HG02943 (cell line): ENCODE results near the gene SZT2.

ENCODE experiments used
- ATAC-seq: cut with Tn5 transposase; IDR thresholded peaks from one replicate; pipeline ENCODE4 v1.9.1; 2021; ENCODE audit warnings: mild to moderate bottlenecking, low read depth, moderate library complexity; ENCODE audit not compliant: unreplicated experiment

SZT2 gene

GRCh38 chr1:43389326-43390313 is at the start of gene SZT2, which contains the start of gene MED8:
Gene SZT2 (plus strand): TSS chr1:43389899. CDS start chr1:43389969, 70 bp downstream.
Gene MED8 (minus strand): TSS chr1:43389800. CDS start chr1:43389764, 36 bp downstream.
- peak; percentile 85 for ATAC-seq

DNA sequence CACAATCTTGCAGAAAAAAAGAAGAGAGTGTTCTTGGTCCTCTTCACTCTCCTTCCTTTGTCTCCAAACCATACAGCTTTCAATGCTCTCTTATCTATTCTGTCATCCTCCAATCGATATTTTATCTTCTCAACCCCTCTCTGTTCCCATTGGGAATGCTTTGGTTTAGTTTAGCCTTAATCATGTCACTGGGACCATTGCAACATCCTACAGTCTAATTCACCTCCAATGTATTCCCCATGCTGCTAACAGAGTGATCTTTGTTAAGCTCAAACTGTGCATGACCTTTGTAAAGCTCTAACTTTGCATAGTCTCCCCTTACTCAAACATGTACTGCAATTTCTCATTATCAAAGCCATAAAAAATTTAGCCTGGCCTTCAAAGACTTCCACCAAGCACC is 49.1 kb upstream of the SZT2 start:
- no peak for ATAC-seq

GRCh38 chr1:43344267-43344850 is 45.3 kb upstream of the SZT2 start:
- no peak for ATAC-seq

GRCh38 chr1:43345120-43345519 is 44.6 kb upstream of the SZT2 start:
- ATAC-seq = no peak

DNA sequence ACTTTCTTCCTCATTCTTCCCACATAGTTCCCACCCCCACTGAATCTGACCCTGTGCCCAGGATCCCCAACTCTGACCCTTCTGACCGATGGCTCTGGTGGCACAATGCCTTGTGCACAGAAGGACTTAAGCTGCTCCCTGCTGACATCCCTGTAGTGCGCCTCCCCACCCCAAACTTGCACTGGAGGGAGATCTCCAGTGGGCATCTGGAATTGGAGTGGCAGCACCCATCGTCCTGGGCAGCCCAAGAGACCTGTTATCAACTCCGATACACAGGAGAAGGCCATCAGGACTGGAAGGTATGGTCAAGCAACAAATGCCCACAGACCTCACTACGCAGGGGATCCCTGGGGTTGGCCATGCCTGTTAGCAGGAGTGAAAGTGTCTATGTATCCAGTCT is 43.1 kb upstream of the SZT2 start:
- no peak for ATAC-seq

- ATAC-seq = no peak
Observed at GRCh38 chr1:43348343-43348808, 41.3 kb upstream of the SZT2 start.

GRCh38 chr1:43348809-43349593 is 40.7 kb upstream of the SZT2 start:
- no peak for ATAC-seq

GRCh38 chr1:43349594-43350306 is 39.9 kb upstream of the SZT2 start:
- ATAC-seq = no peak

DNA sequence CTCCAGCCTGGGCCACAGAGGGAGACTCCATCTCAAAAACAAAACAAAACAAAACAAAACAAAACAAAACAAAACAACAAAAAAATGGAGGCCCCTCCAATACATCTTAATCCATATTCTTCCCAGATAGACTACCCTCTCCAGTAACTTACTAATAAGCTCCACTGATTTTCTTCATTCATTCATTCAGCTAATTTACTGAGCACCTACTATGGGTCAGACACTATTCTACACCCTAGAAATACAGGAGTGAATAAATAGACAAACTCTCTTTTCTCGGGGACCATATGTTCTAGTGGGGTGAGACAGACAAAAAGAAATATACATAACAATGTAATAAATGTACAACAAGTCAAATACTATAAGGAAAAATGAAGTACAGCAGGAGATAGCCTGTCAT is 38.7 kb upstream of the SZT2 start:
- no peak for ATAC-seq

GRCh38 chr1:43351421-43352350 is 38.0 kb upstream of the SZT2 start:
- ATAC-seq = no peak

DNA sequence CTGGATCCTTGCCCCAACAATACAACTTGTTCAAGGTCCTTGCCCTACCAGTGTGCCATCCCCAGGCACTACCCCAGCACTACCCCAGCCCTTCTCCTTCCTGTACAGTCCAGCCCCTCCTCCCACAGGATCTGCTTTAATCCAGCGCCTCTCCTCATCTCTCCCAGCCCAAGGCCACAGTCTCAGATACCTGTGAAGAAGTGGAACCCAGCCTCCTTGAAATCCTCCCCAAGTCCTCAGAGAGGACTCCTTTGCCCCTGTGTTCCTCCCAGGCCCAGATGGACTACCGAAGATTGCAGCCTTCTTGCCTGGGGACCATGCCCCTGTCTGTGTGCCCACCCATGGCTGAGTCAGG is 37.4 kb upstream of the SZT2 start:
- ATAC-seq = no peak

DNA sequence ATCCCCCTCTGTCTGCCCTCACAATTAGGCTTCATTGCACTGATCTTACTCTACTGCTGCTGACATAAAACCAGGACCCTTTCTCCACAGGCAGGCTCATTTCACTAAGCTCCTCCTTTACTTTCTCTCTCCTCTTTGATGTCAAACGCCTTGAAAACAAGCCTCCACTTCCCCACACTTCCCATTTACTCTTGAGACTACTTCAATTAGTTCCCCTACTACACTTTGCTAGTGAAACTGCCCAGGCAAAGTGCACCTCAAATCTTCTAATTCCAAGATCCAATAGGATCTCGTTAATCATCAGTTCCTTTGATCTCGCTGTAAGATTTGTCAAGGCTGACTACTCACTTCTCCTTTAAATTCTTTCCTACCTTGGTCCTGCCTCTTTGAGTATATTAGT is 36.8 kb upstream of the SZT2 start:
- no peak for ATAC-seq

DNA sequence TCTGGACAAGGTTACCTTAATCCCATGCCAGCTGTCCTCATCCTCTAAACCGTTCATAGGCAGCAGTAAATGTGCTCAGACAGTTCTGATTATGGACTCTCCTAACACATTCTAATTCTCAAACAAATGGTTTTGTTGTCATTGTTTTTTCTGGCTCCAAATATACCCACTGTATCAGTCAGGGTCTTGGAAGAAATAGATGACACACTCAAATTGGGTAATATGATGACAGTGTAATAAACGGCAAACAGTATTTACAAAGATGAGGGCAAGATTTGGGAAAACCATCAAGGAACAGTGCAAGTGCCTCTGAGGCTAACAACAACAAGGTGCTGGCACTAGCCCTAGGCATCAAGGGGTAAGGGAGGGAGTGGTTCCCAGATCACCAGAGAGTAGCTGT is 35.2 kb upstream of the SZT2 start:
- no peak for ATAC-seq

DNA sequence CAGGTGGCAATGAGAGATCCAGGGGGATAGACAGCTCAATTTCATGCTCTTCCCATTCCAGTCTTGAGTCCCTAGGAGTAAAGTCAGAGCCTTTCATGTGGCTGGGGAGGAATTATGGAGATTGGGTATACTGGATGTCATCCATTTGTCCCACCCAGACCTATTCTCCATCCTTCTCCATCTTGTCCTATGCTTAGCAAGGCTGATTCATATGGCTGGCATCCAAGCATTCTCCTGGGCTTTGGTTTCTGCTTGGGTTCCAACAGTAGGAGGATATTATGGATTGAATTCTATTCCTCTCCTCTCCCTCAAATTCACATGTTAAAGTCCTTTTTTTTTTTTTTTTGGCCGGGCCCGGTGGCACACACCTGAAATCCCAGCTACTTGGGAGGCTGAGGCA is 34.8 kb upstream of the SZT2 start:
- no peak for ATAC-seq

DNA sequence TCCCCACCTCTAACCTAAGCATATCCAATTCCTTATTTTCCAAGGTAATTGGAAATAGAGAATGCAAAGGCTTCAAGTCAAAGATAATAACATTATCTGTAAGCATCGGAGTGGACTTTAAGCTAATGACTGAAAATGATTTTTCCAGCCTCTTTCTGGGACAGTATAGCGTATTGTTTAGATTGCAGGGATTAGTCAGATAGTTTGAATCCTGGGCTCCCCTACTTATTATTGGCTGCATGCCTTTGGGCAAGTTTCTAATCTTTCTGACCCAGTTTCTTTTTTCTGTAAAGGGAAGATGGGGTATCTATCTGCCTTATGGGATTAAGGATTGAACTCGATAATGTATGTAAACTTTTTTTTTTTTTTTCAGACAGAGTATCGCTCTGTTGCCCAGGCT is 32.4 kb upstream of the SZT2 start:
- ATAC-seq = no peak

DNA sequence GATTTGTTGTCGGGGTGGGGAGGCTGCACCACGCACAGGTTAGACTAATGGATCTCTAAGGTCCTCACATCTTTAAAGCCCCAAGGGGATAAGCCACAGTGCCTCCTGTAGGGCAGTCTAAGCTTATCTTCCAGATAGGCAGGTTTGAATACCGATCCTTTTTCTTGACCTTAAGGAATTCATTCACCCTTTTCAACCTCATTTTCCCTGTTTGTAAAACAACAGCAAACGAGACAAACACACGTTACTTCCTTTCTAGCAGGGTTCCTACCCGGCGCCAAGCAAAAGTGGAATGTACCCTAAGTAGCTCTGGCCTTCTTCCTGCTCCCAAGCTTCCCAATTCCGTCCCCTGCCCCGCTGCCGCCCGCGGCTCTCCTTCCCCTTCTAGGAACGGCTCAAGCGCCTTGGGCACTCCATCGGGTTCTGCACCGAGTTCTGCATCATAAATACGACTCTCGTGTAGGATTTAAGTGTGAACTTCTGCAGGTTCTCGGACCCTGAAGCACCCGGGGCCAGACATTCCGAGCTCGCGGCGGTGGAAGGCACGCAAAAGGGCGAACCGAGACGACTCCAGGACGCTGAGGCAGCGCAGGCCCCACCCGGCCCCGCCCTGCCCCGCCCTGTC is 31.5 kb upstream of the SZT2 start:
- ATAC-seq = peak; percentile 22

DNA sequence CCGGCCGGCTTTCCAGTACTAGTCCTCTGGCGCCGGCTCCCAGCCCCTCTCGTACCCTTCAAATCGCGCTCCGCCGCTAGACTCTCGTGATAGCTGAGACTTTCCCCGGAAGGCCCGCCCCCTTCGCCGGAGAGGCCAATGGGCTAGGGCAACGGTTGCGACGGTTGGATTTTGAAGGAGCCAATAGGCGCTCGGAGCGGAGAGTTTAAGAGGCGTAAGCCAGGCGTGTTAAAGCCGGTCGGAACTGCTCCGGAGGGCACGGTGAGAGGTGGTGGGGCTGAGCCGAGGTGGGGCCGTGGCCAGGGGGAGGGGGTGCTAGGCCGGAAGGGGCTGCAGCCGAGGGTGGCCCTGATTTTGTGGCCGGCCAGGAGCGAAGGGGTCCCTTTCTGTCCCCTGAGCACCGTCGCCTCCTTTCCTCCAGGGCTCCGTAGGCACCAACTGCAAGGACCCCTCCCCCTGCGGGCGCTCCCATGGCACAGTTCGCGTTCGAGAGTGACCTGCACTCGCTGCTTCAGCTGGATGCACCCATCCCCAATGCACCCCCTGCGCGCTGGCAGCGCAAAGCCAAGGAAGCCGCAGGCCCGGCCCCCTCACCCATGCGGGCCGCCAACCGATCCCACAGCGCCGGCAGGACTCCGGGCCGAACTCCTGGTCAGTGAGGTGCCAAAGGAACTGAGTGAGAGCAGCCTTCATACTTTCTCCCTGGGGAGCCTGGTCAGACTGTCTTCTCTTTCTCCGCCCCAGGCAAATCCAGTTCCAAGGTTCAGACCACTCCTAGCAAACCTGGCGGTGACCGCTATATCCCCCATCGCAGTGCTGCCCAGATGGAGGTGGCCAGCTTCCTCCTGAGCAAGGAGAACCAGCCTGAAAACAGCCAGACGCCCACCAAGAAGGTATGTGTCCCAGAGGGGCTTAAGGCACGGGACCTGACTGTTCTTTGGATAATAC is 30.7 kb upstream of the SZT2 start, which contains the start of gene CDC20:
TSS of gene CDC20 (plus strand) at position 236 of the 948 bp plus-strand sequence. CDS start at position 471, 235 bp downstream.
- ATAC-seq = peak; percentile 92

DNA sequence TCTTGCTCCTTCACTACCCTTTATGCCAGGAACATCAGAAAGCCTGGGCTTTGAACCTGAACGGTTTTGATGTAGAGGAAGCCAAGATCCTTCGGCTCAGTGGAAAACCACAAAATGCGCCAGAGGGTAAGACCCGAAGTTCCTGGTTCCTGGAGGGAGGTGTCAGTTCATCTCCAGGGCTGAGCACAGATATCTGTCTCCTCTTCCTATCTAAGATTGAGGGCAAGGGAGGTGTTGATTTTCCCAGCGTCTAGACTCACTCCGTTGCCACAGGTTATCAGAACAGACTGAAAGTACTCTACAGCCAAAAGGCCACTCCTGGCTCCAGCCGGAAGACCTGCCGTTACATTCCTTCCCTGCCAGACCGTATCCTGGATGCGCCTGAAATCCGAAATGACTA is 30.0 kb upstream of the SZT2 start:
- no peak for ATAC-seq
